ENCODE measurements around the gene GLB1L3.

GLB1L3 gene, protein sequence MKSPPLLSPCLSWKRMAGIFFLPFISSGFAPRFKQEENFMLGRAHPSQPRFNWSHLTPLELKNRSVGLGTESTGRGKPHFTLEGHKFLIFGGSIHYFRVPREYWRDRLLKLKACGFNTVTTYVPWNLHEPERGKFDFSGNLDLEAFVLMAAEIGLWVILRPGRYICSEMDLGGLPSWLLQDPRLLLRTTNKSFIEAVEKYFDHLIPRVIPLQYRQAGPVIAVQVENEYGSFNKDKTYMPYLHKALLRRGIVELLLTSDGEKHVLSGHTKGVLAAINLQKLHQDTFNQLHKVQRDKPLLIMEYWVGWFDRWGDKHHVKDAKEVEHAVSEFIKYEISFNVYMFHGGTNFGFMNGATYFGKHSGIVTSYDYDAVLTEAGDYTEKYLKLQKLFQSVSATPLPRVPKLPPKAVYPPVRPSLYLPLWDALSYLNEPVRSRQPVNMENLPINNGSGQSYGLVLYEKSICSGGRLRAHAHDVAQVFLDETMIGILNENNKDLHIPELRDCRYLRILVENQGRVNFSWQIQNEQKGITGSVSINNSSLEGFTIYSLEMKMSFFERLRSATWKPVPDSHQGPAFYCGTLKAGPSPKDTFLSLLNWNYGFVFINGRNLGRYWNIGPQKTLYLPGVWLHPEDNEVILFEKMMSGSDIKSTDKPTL

DNA sequence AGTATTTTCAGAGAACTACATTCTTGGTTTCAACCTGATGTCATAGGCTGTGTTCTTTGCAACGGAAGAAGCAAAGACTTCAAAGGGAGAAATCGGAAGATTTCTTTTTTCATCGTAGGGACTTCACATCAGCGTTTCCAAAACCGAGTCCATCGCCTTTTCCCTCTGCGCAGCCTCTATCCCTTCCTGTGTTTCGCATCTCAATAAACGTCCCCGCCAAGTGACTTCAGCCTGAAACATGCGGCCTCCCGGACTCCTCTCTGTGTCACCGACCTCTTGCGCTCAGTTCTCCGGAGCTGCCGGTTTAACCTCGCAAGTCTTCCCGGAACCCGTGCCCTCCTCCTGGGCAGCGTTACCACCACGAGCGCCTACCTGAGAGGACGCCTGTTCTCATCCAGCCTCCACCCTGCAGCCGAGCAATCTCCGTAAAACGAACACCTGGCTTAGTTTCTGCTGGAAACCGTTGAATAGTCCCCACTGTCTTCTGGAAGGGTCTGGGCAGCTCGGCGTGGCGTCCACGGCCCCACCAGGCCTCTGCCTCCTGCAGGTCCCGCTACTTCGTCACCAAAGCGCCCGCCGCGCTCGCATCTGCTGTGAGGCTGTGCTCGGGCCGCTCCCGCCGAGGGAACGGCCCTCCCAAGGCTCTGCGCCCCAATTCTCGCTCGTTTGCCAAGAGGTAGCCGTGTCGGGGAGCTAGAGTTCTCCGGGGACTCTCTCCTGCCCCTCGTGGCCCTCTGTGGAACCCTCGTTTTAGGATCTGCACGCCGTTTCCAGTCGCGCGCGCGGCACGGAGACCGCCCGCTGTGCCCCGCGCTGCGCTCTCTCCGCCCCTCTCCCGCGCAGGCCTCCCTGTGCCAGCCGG is at the start of gene GLB1L3:
TSS of gene GLB1L3 (plus strand) at position 846 of the 862 bp plus-strand sequence. CDS start 362 bp downstream, outside the sequence.
- no peak for DNase-seq (ENCODE audit: low spot score)

DNA sequence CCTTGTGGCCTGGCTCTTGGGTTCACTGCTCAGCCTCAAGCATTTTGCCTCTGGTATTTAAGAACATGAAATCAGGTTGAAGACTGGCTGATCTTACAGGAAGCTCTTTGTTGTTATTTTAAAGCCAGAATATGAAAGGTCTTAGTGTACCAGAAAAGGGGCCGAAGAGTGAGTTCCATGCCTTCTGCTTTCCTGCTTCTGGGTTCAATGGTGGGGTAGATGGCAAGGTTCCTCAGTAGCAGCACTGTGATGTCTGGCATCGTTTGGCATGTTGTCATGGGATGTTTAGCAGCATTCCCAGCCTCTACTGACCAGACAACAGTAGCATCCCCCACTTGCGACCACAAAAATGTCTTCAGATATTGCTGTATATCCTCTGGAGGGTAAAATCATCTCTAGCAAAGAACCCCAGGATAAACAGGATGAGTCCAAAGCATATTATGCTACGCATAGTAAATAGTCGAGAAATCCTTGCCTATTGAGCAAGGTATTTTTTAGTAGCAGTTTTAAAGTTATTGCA is 49.3 kb upstream of the GLB1L3 start:
- DNase-seq (ENCODE audit: low spot score) = no peak

DNA sequence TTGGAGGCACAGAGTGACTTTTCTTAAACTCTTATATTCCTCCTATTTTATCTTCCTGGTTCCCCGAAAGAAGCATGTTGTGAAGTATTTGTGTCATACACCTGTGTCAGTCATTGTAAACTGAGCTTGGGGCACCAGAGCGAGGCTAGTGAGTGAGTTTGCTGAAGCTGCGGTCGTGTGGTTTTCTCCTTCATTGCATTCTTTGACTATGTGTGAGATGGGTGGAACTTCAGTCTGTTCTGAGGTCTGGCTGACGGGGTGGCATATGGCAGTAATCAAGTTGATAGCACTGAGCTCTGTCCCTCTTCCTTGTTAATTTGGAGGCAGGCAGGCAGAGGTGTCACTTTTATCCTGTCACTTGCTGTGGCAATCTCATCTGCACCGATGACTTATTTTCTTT is 47.6 kb upstream of the GLB1L3 start:
- DNase-seq (ENCODE audit: low spot score) = no peak

DNA sequence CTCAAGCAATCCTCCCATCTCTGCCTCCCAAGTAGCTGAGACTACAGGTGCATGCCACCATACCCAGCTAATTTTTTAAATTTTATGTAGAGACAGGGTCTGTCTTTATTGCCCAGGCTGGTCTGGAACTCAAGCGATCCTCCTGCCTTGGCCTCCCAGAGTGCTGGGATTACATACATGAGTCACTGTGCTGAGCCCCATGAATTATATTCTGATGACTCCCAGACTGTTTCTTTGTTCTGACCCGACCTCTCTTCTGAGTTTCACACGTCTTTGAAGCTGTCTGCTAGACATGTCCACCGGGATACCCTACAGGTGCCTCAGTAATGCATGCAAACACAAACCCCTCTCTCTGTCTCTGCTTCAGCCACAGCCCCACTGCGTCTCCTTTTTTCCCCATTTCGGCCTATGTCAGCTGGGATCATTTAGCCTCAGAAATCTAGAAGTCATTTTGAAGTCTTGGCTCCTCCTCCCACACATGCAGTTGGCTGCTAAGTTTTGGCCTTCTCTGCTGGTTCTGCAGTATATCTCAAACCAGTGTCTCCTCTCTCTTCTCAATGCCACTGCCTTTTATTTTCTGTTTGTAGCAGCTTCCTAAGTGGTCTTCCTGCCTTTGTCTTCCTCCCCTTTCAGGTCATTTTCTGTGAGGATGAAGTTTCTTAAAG is 46.9 kb upstream of the GLB1L3 start:
- no peak for DNase-seq (ENCODE audit: low spot score)

DNA sequence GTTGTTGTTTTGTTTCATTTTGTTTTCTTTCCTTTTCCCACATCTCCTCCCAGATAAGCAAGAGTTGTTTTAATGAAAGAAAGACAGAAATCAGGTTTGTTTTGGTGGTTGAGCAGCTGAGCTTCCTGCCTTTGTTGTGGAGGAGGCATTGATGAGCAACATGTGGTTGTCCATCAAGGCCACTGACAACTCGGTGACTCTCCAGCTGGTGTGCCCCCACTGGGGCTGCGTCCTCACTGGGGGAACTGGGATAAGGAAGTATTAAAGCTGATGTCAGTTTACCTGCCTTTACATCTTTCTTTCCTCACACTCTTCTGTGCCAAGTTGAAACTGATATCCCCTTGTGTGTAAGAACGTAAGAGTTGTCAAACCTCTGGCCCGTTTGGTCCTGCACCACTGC is 45.8 kb upstream of the GLB1L3 start:
- DNase-seq (ENCODE audit: low spot score) = no peak

DNA sequence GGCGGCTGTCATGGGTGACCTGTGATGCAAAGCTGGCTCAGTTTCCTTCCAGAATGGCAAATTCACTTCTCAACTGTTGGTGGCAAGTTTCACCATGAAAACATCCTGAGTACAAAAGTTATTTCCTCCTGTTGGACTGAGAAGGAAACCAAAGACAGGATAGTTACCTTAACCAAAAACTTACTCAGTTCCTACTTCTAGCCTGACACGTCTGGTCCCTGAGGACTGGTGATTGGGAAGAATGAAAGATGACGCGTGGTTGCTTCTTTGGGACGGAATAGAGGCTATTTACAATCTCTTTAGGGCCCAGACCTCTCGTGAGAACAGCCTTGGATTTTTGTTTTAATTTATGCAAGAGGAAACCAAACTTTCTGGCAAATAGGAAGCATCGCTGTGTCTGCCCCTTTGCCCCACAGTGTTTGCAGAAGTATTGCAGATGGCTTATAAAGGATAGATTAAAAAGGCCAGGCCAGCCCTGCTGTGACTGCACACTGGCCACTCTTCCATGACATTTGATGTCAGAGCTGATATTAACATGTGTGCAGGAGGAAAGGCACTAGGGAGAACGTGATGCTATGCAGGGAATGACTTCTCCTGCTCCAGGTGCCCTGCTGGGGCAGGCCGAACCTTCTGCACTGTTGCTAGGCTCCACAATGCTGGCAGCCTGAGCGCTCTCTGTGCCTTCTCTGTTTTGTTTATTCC is 44.1 kb upstream of the GLB1L3 start:
- no peak for DNase-seq (ENCODE audit: low spot score)

DNA sequence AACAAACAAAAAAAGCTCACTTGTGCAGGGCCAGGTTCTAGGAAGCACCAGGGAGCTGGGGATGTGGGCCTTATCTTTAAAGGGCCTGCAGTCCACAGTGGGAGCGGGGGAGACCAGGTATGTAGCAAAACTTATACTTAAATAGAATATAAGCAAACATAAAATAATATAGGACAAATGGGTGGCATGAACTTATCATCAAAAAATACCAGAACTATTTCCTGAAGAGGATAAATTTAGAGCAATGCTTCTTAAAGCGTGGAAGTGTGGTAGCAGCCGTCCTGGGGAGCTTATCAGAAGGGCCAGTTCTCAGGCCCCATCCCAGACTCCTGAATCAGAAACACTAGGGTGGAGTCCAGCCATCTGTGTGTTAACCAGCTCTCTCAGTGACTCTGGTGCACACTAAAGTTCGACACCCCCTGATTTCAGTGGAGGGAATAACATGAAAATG is 42.4 kb upstream of the GLB1L3 start:
- DNase-seq (ENCODE audit: low spot score) = no peak

DNA sequence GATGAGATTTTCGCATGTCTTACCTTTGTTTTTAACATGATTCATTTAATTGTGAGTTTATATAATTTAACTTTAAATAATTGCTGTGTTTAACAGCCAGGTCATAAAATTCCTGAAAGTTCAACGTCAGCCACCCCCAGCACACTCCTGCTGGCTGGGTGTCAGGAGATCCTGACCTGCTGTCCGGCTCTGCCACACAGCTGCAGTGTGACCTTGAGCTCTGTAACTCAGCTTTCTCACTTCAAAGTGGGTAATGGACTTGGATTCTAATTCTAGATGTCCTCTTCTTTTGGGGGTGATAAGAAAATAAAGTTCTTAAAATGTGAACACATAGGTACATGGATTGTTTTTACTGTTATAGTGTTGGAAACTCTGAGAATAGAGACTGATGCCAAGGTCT is 40.8 kb upstream of the GLB1L3 start:
- no peak for DNase-seq (ENCODE audit: low spot score)

DNA sequence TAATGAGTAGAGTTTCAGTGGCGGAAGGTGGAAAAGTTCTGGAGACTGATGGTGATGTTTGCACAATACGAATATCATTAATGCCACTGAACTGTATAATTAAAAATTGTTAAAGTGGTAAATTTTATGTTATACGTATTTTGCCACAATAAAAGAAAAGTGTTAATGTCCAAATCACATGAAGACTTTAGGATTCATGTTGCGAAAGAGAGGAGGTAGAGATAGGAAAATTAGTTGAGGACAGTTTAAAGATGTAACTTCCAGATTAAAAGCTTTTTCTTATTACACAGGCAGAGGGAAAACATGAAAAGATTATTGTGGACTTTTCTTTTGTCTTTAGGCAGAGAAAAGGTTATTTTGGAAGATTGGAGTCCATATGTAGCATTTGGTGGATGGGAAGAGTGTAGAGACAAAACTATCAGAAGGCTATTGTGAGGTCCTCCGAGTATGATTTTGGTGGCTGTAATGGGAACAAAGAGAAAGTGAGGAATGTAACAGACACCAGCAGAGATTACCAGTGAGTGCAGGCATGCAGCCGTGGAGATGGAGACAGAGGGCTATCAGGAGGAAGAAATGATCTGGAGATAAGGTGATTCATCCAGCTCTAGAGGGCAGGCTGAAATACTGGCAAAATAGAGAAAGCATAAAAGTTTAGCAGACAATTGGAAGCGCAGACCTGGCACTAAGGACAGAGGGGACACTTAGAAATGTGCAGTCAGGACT is 39.2 kb upstream of the GLB1L3 start:
- no peak for DNase-seq (ENCODE audit: low spot score)

DNA sequence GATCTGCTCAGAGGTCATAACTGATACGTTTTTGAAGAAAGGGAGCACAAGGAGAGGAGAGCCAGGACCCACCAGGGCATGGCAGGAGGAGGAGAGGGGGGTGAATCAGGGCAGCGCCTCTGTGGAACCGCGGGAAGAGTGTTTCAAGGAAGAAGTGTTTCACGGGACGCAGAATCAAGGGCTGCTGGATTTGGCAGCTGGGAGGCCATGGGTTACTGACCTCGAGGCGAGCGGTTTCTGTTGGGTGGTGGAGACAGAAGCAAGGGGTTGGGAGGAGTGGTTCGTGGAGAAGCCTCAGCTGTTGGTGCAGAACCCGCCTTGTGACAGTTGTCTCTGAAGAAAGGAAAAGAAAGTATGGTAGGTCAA is 38.6 kb upstream of the GLB1L3 start:
- DNase-seq (ENCODE audit: low spot score) = no peak

DNA sequence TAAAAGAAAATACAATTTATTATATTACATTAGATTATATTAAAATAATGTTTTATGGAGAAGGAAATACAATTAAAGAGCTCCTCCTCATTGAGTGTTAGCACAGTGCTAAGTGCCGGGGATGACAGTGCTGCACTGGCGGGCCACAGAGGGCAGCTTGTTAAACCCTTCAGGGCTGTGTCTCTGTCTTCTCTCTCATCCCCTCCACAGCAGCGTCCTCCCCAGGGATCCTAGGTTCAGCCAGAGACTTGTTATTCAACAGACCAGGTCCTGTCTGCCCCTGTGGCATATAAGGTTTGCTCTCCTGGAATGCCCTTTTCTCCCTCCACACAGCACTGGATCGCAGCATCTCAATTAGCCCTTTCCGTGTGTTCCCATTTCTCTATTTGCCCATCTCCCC is 37.2 kb upstream of the GLB1L3 start:
- no peak for DNase-seq (ENCODE audit: low spot score)

DNA sequence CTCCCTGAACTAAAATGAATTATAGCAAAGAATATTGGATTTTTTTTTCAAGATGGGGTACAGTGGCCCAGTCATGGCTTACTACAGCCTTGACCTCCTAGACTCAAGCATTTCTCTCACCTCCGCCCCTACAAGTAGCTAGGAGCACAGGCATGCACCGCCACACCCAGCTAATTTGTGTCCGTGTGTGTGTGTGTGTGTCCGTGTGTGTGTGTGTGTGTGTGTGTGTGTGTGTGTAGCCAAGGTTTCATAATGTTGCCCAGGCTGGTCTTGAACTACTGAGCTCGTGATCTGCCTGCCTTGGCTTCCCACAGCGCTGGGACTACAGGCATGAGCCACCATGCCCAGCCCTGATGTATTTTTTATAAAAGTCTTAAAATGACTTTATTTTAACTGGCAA is 35.6 kb upstream of the GLB1L3 start:
- no peak for DNase-seq (ENCODE audit: low spot score)

DNA sequence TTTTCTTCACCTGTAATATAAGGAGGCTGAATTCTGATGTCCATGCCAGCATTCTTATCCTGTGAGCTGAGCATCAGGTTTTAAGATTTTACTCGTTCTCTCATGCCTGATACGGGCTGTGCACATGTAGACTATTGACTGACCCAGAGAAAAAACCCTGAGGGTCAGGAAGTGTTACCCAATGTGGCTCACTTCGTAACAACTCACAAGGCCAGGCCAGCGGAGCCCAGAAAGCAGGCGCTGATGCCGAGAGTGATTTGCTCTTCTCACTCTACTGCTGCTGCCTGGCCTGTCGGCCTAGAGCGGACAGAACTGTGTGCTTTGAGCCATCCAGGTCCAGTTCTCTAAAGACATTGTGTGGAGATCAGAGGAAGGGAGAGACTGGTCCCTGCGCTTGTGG is 33.8 kb upstream of the GLB1L3 start:
- no peak for DNase-seq (ENCODE audit: low spot score)

DNA sequence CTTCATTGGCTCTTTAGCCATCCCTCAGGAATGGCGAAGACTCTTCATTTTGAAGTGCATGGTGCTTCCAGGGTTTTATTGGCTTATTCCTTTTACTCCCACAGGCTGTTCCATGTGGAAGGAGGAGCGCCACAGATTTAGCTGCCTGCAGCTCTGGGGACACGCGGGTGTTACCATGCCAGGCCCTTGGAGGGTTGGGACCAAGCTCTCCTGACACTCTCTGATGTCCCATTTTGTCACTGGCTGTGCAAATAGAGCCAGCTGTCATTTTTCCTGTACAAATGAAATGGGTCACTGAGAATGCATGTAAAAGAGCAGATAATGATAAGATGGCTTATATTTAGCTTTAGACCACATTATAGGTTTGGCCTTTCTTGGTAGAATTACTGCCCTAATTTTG is 32.3 kb upstream of the GLB1L3 start:
- no peak for DNase-seq (ENCODE audit: low spot score)

DNA sequence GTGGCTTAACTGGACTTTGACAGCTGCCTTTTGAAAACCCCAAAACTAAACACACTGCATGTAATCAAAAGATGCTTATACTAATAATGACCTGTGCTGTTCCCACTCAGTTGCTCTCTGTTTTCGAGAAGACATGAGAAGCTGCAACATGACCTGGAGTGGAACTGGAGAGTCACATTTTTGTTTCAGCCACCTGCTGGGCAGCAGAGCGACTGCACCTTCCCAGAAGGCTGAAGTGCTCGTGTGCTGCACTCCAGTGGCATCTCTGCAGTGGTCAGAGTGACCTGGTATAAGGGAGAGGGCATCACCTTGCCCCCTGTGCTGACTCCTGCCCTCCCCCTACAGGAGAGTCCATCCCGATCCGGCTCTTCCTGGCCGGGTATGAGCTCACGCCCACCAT is 31.6 kb upstream of the GLB1L3 start:
- no peak for DNase-seq (ENCODE audit: low spot score)

DNA sequence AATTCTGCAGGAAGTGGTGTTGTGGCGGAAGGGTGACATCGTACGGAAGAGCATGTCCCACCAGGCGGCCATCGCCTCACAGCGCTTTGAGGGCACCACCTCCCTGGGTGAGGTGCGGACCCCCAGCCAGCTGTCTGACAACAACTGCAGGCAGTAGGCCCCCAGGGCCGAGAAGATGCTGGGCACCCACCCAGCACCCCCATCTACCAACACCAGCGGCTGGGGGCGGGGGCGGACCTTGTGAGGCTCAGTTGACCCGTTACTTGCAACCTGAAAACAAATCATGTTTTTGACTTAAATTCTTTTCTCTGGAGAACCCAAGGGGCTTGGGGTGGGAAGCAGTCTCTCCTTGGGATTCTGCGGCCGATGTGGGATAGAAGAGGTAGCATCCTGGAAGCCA is 30.7 kb upstream of the GLB1L3 start:
- no peak for DNase-seq (ENCODE audit: low spot score)

DNA sequence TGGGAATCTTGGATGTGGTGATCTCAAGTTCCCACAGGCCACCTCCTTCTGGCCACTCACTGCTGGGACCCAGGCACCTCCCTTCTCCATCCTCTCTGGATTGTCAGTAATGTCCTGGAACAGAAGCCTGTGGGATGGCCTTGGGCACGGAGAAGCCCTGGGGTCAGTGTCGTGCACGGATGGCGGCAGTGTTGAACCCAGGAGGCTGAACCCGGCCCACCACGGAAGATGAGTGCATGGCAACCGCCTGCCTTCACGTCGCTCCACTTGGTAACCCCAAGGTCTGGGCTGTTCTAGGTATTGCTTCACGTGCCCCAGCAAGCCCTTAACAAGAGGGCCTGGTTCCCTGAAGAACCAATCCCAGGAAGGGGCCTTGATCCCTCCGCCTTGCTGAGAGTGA is 30.1 kb upstream of the GLB1L3 start:
- DNase-seq (ENCODE audit: low spot score) = no peak

DNA sequence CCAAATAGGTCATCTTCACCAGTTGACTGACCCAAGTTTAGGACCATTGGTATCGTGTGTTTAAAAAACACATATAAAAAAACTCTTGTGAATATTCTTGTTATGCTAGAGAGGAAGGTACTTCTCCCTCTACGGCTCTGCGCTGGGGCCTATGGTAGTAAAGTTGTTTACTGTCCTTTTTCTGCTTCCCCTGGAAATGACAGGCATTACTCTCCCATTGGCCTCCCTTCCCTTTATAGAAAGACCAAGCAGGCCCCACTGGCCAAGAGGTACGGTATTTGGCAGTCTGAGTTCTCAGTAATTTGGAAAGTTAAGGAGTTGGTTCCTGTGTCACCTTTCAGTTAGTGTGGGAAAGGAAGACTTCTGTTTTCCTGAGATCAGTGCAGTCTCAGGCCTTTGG is 29.5 kb upstream of the GLB1L3 start:
- no peak for DNase-seq (ENCODE audit: low spot score)

DNA sequence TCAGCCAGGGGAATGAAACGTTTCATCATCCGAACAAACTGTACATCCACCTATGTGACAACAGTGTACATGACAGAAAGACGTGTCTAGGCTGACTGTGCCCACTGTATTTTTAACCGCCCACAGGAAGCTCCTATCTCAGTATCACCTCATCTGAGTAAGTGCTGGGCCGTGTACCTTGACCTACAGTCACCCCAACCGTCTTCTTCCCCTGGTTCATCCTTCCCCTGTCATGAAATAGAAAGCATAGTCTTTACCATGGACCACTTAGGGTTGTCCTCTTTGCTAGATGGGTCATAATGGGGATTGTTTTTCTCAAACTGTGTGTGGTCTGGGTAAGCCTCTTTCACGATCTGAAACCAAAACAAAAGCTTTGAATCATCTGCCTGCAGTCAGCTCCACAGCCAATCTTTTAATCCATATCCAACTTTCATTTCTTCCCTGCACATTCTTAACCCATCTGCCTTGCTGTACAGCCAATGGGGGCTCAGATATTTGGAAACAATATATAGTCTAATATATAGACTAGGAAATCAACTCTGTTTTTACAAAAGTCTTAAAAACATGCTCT is 27.2 kb upstream of the GLB1L3 start:
- no peak for DNase-seq (ENCODE audit: low spot score)

DNA sequence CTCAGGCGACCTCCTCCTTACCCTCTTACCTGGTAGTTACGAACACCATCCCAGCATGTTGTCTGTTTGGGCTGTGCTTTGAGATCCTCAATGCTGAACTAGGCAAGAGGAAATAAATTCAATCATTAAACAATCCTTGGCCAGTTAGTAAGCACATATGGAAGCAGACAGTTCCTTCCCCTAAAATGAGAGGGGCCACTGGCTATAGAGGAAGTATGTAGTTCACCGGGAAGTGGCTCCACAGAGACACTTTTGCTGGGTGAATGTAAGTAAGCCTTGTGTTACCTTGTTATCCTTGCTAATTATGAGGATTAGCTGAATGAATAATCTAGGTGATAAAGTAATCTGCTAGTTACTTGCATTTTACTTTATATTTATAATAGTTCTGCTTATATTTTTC is 25.9 kb upstream of the GLB1L3 start:
- no peak for DNase-seq (ENCODE audit: low spot score)

Measured in pons (tissue), 1 donor.